Keratinocyte (primary cell): ENCODE measurements around the gene NAB1. TPM values are rescaled to one million over a fixed set of nuclear protein-coding genes. Genes with fewer than 3 reads are reported as not detected.

Source experiments
- DNase-seq: peaks from one replicate; pipeline ENCODE4 v3.0.0-alpha.2; 2011; ENCODE audit warnings: low read depth, missing footprints, low spot score
- FAIRE-seq: peaks from 2 replicates; lab custom pipeline; 2011; peaks lifted over from hg19 to GRCh38; lab: Jason Lieb, UNC
- H2AFZ ChIP-seq: 2 replicates; pipeline ENCODE4 v1.6.0; 2012; ENCODE audit warnings: low read length, control low read depth, inconsistent platforms; ENCODE audit not compliant: control insufficient read depth
- H3K27ac ChIP-seq: 2 replicates; pipeline ENCODE4 v1.5.1; 2011; ENCODE audit warnings: low read length; ENCODE audit not compliant: control insufficient read depth, insufficient read depth
- H3K27me3 ChIP-seq: 3 replicates; pipeline ENCODE4 v1.6.0; 2011; ENCODE audit warnings: low read length; ENCODE audit not compliant: control insufficient read depth, insufficient read depth; ENCODE audit errors: extremely low read depth
- H3K36me3 ChIP-seq, 2 experiments: 2 replicates in 1 of 2; 3 replicates in 1 of 2; pipeline ENCODE4 v1.5.1; 2011; ENCODE audit warnings: low read length in 2 of 2, mild to moderate bottlenecking in 1 of 2; ENCODE audit not compliant: control insufficient read depth in 2 of 2, insufficient read depth in 2 of 2; ENCODE audit errors: extremely low read depth in 1 of 2
- H3K4me1 ChIP-seq: 3 replicates; pipeline ENCODE4 v1.5.1; 2011; ENCODE audit warnings: low read length; ENCODE audit not compliant: control insufficient read depth, insufficient read depth; ENCODE audit errors: extremely low read depth
- H3K4me2 ChIP-seq: 3 replicates; pipeline ENCODE4 v1.6.0; 2011; ENCODE audit warnings: low read depth, low read length; ENCODE audit not compliant: control insufficient read depth, insufficient read depth; ENCODE audit errors: extremely low read depth
- H3K4me3 ChIP-seq, 3 experiments: fragments of 200-600 bp in 1 of 3; sonication (generic) in 1 of 3; 2 replicates in 2 of 3; 3 replicates in 1 of 3; pipeline ENCODE4 v1.5.1; 2011 to 2016; ENCODE audit warnings: low read length in 3 of 3, mild to moderate bottlenecking in 3 of 3, control low read depth in 2 of 3, inconsistent platforms in 1 of 3, low read depth in 1 of 3, mixed read lengths in 1 of 3, mixed run types in 1 of 3, moderate library complexity in 1 of 3; ENCODE audit not compliant: control insufficient read depth in 2 of 3, insufficient read depth in 2 of 3; ENCODE audit errors: extremely low read depth in 1 of 3
- H3K79me2 ChIP-seq: 2 replicates; pipeline ENCODE4 v1.6.0; 2012; ENCODE audit warnings: low read length; ENCODE audit not compliant: control insufficient read depth, insufficient read depth
- H3K9ac ChIP-seq: 3 replicates; pipeline ENCODE4 v1.6.0; 2011; ENCODE audit warnings: low read length; ENCODE audit not compliant: control insufficient read depth, insufficient read depth; ENCODE audit errors: extremely low read depth
- H3K9me1 ChIP-seq: 3 replicates; pipeline ENCODE4 v1.6.0; 2011; ENCODE audit warnings: low read length; ENCODE audit not compliant: control insufficient read depth, insufficient read depth; ENCODE audit errors: extremely low read depth
- H3K9me3 ChIP-seq: 2 replicates; pipeline ENCODE4 v1.5.1; 2012; ENCODE audit warnings: low read depth, low read length; ENCODE audit not compliant: control insufficient read depth
- H4K20me1 ChIP-seq: 3 replicates; pipeline ENCODE4 v1.6.0; 2011; ENCODE audit warnings: low read length; ENCODE audit not compliant: control insufficient read depth, insufficient read depth; ENCODE audit errors: extremely low read depth
- CTCF ChIP-seq, 3 experiments: IDR thresholded peaks in 1 of 3; conservative IDR thresholded peaks in 1 of 3; optimal IDR thresholded peaks in 1 of 3; 2 replicates in 2 of 3; 3 replicates in 1 of 3; pipeline versions ENCODE3 to v1.5.1; 2011; ENCODE audit warnings: low read length in 3 of 3, mild to moderate bottlenecking in 3 of 3, moderate library complexity in 2 of 3, control low read depth in 1 of 3, inconsistent platforms in 1 of 3; ENCODE audit not compliant: insufficient read depth in 2 of 3; ENCODE audit errors: extremely low read depth in 1 of 3
- EZH2 ChIP-seq: IDR thresholded peaks from one replicate; pipeline ENCODE4 v1.6.1; 2012; ENCODE audit warnings: inconsistent platforms, mild to moderate bottlenecking, low read length, moderate library complexity
- dilution Hi-C: fragments of 300-500 bp; cut with MboI; formaldehyde crosslinking; loops from one replicate; pipeline ENCODE4 v1.7.0; 2020; ENCODE audit warnings: low sequenced_read_pairs; ENCODE audit not compliant: extremely low pct_ligation_motif_present
- polyA plus RNA-seq, 5 experiments: library from polyadenylated mRNA; depleted of rRNA in 3 of 5; stranded (reverse) in 3 of 5; stranded (forward) in 1 of 5; unstranded in 1 of 5; fragments of >200 nt; gene quantifications; 1 replicate in 1 of 5; 2 replicates in 3 of 5; 3 replicates in 1 of 5; pipeline versions ENCODE4 v1.2.1 to v1.2.3, GENCODE V29; 2011 to 2012; ENCODE audit warnings: missing spikeins in 2 of 5, low read depth in 1 of 5, low replicate concordance in 1 of 5

The NAB1 gene
- polyA plus RNA-seq, 1 donor (not counting 4 experiments of a cell fraction or from before 2014, with no cell fraction given), result 24.3 TPM

GRCh38 chr2:190717306-190717705 is 68.4 kb downstream of the NAB1 start:
- no peak for FAIRE-seq
- no peak for DNase-seq
- dilution Hi-C loops, result no loop called here
- no peaks in the 10 kb centered on the region for H4K20me1 ChIP-seq
- no peaks in the 10 kb centered on the region for H3K9me1 ChIP-seq
- H3K36me3 ChIP-seq, result no peaks in the 10 kb centered on the region
- peaks cover 30% of the 10 kb centered on the region for H3K4me1 ChIP-seq
- no peak overlapping the region for H3K4me2 ChIP-seq
- H3K4me3 ChIP-seq, result no peak overlapping the region
- H2AFZ ChIP-seq, result no peak overlapping the region
- no peaks in the 10 kb centered on the region for H3K27me3 ChIP-seq
- H3K79me2 ChIP-seq, result no peaks in the 10 kb centered on the region
- no peak overlapping the region for H3K27ac ChIP-seq
- H3K9me3 ChIP-seq, result no peaks in the 10 kb centered on the region
- H3K9ac ChIP-seq, result no peak overlapping the region
- TF ChIP-seq CTCF (optimal IDR thresholded peaks at IDR 0.05 in 1 of 3, IDR thresholded peaks at IDR 0.05 in 1 of 3, conservative IDR thresholded peaks at IDR 0.05 in 1 of 3; ENCODE audit: extremely low read depth in 1 of 3, insufficient read depth in 2 of 3, low read length in 3 of 3) (no peak), EZH2 (no peak)

GRCh38 chr2:190717764-190718651 is 69.1 kb downstream of the NAB1 start:
- H3K27ac ChIP-seq, result peak overlapping the region; percentile 48
- dilution Hi-C loops, result no loop called here
- no peak overlapping the region for H2AFZ ChIP-seq
- H3K9me3 ChIP-seq, result no peaks in the 10 kb centered on the region
- no peaks in the 10 kb centered on the region for H3K79me2 ChIP-seq
- FAIRE-seq (no peak), DNase-seq (no peak)
- no peaks in the 10 kb centered on the region for H3K36me3 ChIP-seq
- no peaks in the 10 kb centered on the region for H3K9me1 ChIP-seq
- peak overlapping the region; percentile 42 for H3K4me2 ChIP-seq
- H3K9ac ChIP-seq, result no peak overlapping the region
- no peaks in the 10 kb centered on the region for H3K27me3 ChIP-seq
- TF ChIP-seq EZH2, result no peak
- TF ChIP-seq CTCF (optimal IDR thresholded peaks at IDR 0.05 in 1 of 3, IDR thresholded peaks at IDR 0.05 in 1 of 3, conservative IDR thresholded peaks at IDR 0.05 in 1 of 3; ENCODE audit: extremely low read depth in 1 of 3, insufficient read depth in 2 of 3, low read length in 3 of 3), result no peak
- H3K4me3 ChIP-seq, result peak overlapping the region in 1 of 3 experiments; percentile 30
- H3K4me1 ChIP-seq, result peaks cover 37% of the 10 kb centered on the region
- no peaks in the 10 kb centered on the region for H4K20me1 ChIP-seq
